WTC11 (cell line): ENCODE data around the gene C6orf118. TPM values are rescaled to one million over a fixed set of nuclear protein-coding genes. Genes with fewer than 3 reads are reported as not detected.

Source experiments
- ATAC-seq: fragments of 200-7000 bp; cut with Tn5 transposase; 2 replicates; pipeline ENCODE4 v1.10.0; 2021; ENCODE audit warnings: mild to moderate bottlenecking, moderate library complexity
- Bru-seq: library from RNA; stranded (reverse); fragments of 400-500 nt; gene quantifications from one replicate; lab custom pipeline; 2021; lab: Mats Ljungman, UMichigan
- CTCF ChIA-PET: fragments of 300-600 bp; sonication (Branson Sonifier 250); formaldehyde crosslinking; loops from one replicate; lab custom pipeline; 2021; ENCODE audit warnings: antibody characterized with exemption; lab: Charles Lee
- POLR2A ChIA-PET: fragments of 350-600 bp; sonication (Branson Sonifier 250); formaldehyde crosslinking; loops from one replicate; lab custom pipeline; 2021; ENCODE audit warnings: antibody characterized with exemption; lab: Charles Lee
- DNase-seq: peaks from one replicate; pipeline ENCODE4 v3.0.0; 2021; ENCODE audit warnings: low spot score
- H3K27ac Mint-ChIP-seq: 2 replicates; pipeline ENCODE4 v1.8.0; 2021; ENCODE audit warnings: mixed read lengths
- H3K27me3 Mint-ChIP-seq: 2 replicates; pipeline ENCODE4 v1.8.0; 2021; ENCODE audit warnings: low read depth, mild to moderate bottlenecking, moderate library complexity, mixed read lengths
- H3K36me3 Mint-ChIP-seq: 2 replicates; pipeline ENCODE4 v1.8.0; 2021; ENCODE audit warnings: mixed read lengths
- H3K4me1 Mint-ChIP-seq: 2 replicates; pipeline ENCODE4 v1.8.0; 2022; ENCODE audit warnings: mixed read lengths
- H3K4me3 Mint-ChIP-seq: 2 replicates; pipeline ENCODE4 v1.8.0; 2021; ENCODE audit warnings: mild to moderate bottlenecking, moderate library complexity, mixed read lengths
- H3K9me3 Mint-ChIP-seq: 2 replicates; pipeline ENCODE4 v1.8.0; 2021; ENCODE audit warnings: mixed read lengths
- ATF1 ChIP-seq: sonication (generic); formaldehyde crosslinking; IDR thresholded peaks from 2 replicates; pipeline ENCODE4 v1.8.1; 2023; ENCODE audit warnings: mild to moderate bottlenecking, moderate library complexity, missing genetic modification reagents
- CREM ChIP-seq: sonication (generic); formaldehyde crosslinking; IDR thresholded peaks from 2 replicates; pipeline ENCODE4 v1.8.1; 2022; ENCODE audit warnings: mild to moderate bottlenecking, missing genetic modification reagents, moderate library complexity
- ELF4 ChIP-seq: sonication (generic); formaldehyde crosslinking; IDR thresholded peaks from 2 replicates; pipeline ENCODE4 v1.8.1; 2022; ENCODE audit warnings: low read depth, mild to moderate bottlenecking, moderate library complexity, missing genetic modification reagents
- EMX1 ChIP-seq: fragments of 250-450 bp; sonication (Bioruptor Pico); IDR thresholded peaks from 2 replicates; pipeline ENCODE4 v1.8.0; 2021; ENCODE audit warnings: mild to moderate bottlenecking
- JUN ChIP-seq: sonication (generic); formaldehyde crosslinking; IDR thresholded peaks from 2 replicates; pipeline ENCODE4 v1.8.0; 2023; ENCODE audit warnings: mild to moderate bottlenecking, missing genetic modification reagents
- OVOL2 ChIP-seq: fragments of 250-450 bp; sonication (Bioruptor Pico); IDR thresholded peaks from 2 replicates; pipeline ENCODE4 v1.9.0; 2021; ENCODE audit warnings: mild to moderate bottlenecking, borderline replicate concordance
- SOX15 ChIP-seq: fragments of 250-450 bp; sonication (Bioruptor Pico); IDR thresholded peaks from 2 replicates; pipeline ENCODE4 v1.9.0; 2021; ENCODE audit warnings: mild to moderate bottlenecking
- TP53 ChIP-seq: sonication (generic); formaldehyde crosslinking; IDR thresholded peaks from 2 replicates; pipeline ENCODE4 v1.8.1; 2023; ENCODE audit warnings: mild to moderate bottlenecking, missing genetic modification reagents
- ZNF232 ChIP-seq: sonication (generic); formaldehyde crosslinking; IDR thresholded peaks from 2 replicates; pipeline ENCODE4 v1.8.0; 2022; ENCODE audit warnings: mild to moderate bottlenecking, missing genetic modification reagents
- ZNF423 ChIP-seq: fragments of 250-450 bp; sonication (Bioruptor Pico); IDR thresholded peaks from 2 replicates; pipeline ENCODE4 v2.1.2; 2022; ENCODE audit warnings: mild to moderate bottlenecking, moderate library complexity
- long read RNA-seq, 3 experiments: library from RNA in 1 of 3; library from capped mRNA in 1 of 3; library from polyadenylated mRNA in 1 of 3; unstranded in 2 of 3; stranded (forward) in 1 of 3; transcript quantifications; one replicate each; pipeline ENCODE4 v2.0.0, GENCODE V29; 2021
- total RNA-seq: library from RNA; stranded (reverse); gene quantifications from 3 replicates; pipeline ENCODE4 v1.2.3, GENCODE V29; 2021
- TF ChIP-seq, protein P1 (sequence below): sonication (generic); formaldehyde crosslinking; IDR thresholded peaks from 2 replicates; pipeline ENCODE4 v1.8.1; 2023; ENCODE audit warnings: mild to moderate bottlenecking, missing genetic modification reagents
- TF ChIP-seq, protein P2 (sequence below): sonication (generic); formaldehyde crosslinking; IDR thresholded peaks from 2 replicates; pipeline ENCODE4 v1.8.0; 2022; ENCODE audit warnings: mild to moderate bottlenecking, missing genetic modification reagents
- TF ChIP-seq, protein P3 (sequence below): sonication (generic); formaldehyde crosslinking; IDR thresholded peaks from 2 replicates; pipeline ENCODE4 v1.8.0; 2023; ENCODE audit warnings: missing genetic modification reagents, mild to moderate bottlenecking, borderline replicate concordance
- TF ChIP-seq, protein P4 (sequence below): sonication (generic); formaldehyde crosslinking; IDR thresholded peaks from 2 replicates; pipeline ENCODE4 v1.8.0; 2022; ENCODE audit warnings: mild to moderate bottlenecking, missing genetic modification reagents
- TF ChIP-seq, protein P5 (sequence below): sonication (generic); formaldehyde crosslinking; IDR thresholded peaks from 2 replicates; pipeline ENCODE4 v1.8.0; 2022; ENCODE audit warnings: missing genetic modification reagents
- TF ChIP-seq, protein P6 (sequence below): sonication (generic); formaldehyde crosslinking; IDR thresholded peaks from 2 replicates; pipeline ENCODE4 v1.8.1; 2023; ENCODE audit warnings: mild to moderate bottlenecking, missing genetic modification reagents, moderate library complexity
- TF ChIP-seq, protein P7 (sequence below): sonication (generic); formaldehyde crosslinking; conservative IDR thresholded peaks from 2 replicates; pipeline ENCODE4 v1.8.1; 2023; ENCODE audit warnings: mild to moderate bottlenecking, low read depth, missing genetic modification reagents, moderate library complexity
- TF ChIP-seq, protein P8 (sequence below): fragments of 250-450 bp; sonication (Bioruptor Pico); IDR thresholded peaks from 2 replicates; pipeline ENCODE4 v1.9.0; 2021; ENCODE audit warnings: moderate library complexity, mild to moderate bottlenecking, inconsistent platforms, borderline replicate concordance

The C6orf118 gene
- total RNA-seq (0.22 to 0.69 TPM (median 0.25 TPM) in 3 replicates), Bru-seq, nascent RNA (percentile 24 among the genes with signal in this experiment)
- long read RNA-seq, experiment 1, partial matches to known transcripts, result 0 of 2 reads
- long read RNA-seq, experiment 1, other reads (novel, unspliced or antisense), result 2 of 2 reads
- long read RNA-seq, experiment 2, result 0 reads
- long read RNA-seq, experiment 3, partial matches to known transcripts, result 1 of 3 reads
- long read RNA-seq, experiment 3, other reads (novel, unspliced or antisense), result 2 of 3 reads

DNA sequence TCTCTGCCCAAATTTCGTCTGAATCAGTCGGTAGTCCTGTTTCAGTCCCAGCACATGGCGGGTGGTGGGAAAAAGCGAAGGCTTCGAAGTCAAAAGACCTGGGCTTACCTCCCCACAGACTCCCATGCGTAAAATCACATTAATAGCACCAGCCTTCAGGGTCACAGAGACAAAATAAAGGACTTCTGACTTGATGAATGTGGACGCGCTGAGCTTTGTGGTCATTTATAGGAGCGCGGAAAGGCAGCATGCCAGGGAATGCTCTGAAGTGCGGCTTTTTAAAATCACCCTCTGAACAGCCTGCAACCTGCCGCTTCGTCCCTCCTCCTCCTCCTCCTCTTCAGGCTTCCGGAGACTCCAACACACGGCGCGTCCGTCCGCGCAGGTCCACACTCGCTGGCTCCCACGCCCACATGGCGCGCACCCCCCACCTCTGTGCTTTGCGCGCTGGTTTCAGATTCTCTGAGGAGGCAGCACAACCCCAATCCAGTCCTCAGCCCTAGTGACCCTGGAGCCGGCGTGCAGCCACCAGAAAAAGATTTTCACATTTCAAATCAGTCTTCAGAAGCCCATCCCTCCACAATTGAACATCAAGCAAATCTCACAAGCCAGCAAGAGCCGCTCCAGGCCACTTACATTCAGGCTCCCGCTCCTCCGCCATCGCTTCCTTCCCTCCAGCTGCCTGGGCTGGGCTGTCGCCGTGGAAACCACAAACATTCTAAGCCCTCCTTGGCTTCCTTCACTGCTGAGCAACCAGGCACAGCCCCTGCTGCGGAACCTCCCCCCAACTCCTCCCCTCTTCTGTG, at the start of gene C6orf118:
Gene C6orf118, minus strand, starts transcription at position 680 of the 806 bp plus-strand sequence. Its CDS starts 19 bp downstream, at position 661.
- Mint-ChIP-seq H3K36me3 (no peaks in the 10 kb centered on the region), H3K27me3 (peaks cover 24% of the 10 kb centered on the region), H3K9me3 (no peaks in the 10 kb centered on the region), H3K27ac (no peak within 1 kb of the TSS), H3K4me1 (peaks cover 6% of the 10 kb centered on the region), H3K4me3 (peak within 1 kb of the TSS; percentile 79)
- ChIA-PET CTCF (no interaction called here), POLR2A (no interaction called here)
- ATAC-seq (peak; percentile 99), DNase-seq (peak; percentile 84)
- TF ChIP-seq, protein P1, sequence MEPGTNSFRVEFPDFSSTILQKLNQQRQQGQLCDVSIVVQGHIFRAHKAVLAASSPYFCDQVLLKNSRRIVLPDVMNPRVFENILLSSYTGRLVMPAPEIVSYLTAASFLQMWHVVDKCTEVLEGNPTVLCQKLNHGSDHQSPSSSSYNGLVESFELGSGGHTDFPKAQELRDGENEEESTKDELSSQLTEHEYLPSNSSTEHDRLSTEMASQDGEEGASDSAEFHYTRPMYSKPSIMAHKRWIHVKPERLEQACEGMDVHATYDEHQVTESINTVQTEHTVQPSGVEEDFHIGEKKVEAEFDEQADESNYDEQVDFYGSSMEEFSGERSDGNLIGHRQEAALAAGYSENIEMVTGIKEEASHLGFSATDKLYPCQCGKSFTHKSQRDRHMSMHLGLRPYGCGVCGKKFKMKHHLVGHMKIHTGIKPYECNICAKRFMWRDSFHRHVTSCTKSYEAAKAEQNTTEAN (CRISPR knock-in tag), result 0 out of 2 replicates have a peak, but pooled peaks have one; percentile 68
- TF ChIP-seq CREM (CRISPR knock-in tag) (no peak), TP53 (CRISPR knock-in tag) (no peak), EMX1 (CRISPR knock-in tag) (no peak), OVOL2 (CRISPR knock-in tag) (no peak), ATF1 (CRISPR knock-in tag) (no peak), ZNF423 (no peak), ZNF232 (CRISPR knock-in tag) (no peak), ELF4 (CRISPR knock-in tag) (no peak), JUN (CRISPR knock-in tag) (no peak), SOX15 (CRISPR knock-in tag) (no peak)
- TF ChIP-seq, protein P2, sequence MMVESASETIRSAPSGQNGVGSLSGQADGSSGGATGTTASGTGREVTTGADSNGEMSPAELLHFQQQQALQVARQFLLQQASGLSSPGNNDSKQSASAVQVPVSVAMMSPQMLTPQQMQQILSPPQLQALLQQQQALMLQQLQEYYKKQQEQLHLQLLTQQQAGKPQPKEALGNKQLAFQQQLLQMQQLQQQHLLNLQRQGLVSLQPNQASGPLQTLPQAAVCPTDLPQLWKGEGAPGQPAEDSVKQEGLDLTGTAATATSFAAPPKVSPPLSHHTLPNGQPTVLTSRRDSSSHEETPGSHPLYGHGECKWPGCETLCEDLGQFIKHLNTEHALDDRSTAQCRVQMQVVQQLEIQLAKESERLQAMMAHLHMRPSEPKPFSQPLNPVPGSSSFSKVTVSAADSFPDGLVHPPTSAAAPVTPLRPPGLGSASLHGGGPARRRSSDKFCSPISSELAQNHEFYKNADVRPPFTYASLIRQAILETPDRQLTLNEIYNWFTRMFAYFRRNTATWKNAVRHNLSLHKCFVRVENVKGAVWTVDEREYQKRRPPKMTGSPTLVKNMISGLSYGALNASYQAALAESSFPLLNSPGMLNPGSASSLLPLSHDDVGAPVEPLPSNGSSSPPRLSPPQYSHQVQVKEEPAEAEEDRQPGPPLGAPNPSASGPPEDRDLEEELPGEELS (CRISPR knock-in tag), result no peak
- TF ChIP-seq, protein P3, sequence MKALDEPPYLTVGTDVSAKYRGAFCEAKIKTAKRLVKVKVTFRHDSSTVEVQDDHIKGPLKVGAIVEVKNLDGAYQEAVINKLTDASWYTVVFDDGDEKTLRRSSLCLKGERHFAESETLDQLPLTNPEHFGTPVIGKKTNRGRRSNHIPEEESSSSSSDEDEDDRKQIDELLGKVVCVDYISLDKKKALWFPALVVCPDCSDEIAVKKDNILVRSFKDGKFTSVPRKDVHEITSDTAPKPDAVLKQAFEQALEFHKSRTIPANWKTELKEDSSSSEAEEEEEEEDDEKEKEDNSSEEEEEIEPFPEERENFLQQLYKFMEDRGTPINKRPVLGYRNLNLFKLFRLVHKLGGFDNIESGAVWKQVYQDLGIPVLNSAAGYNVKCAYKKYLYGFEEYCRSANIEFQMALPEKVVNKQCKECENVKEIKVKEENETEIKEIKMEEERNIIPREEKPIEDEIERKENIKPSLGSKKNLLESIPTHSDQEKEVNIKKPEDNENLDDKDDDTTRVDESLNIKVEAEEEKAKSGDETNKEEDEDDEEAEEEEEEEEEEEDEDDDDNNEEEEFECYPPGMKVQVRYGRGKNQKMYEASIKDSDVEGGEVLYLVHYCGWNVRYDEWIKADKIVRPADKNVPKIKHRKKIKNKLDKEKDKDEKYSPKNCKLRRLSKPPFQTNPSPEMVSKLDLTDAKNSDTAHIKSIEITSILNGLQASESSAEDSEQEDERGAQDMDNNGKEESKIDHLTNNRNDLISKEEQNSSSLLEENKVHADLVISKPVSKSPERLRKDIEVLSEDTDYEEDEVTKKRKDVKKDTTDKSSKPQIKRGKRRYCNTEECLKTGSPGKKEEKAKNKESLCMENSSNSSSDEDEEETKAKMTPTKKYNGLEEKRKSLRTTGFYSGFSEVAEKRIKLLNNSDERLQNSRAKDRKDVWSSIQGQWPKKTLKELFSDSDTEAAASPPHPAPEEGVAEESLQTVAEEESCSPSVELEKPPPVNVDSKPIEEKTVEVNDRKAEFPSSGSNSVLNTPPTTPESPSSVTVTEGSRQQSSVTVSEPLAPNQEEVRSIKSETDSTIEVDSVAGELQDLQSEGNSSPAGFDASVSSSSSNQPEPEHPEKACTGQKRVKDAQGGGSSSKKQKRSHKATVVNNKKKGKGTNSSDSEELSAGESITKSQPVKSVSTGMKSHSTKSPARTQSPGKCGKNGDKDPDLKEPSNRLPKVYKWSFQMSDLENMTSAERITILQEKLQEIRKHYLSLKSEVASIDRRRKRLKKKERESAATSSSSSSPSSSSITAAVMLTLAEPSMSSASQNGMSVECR (CRISPR knock-in tag), result no peak
- TF ChIP-seq, protein P4, sequence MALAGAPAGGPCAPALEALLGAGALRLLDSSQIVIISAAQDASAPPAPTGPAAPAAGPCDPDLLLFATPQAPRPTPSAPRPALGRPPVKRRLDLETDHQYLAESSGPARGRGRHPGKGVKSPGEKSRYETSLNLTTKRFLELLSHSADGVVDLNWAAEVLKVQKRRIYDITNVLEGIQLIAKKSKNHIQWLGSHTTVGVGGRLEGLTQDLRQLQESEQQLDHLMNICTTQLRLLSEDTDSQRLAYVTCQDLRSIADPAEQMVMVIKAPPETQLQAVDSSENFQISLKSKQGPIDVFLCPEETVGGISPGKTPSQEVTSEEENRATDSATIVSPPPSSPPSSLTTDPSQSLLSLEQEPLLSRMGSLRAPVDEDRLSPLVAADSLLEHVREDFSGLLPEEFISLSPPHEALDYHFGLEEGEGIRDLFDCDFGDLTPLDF (CRISPR knock-in tag), result no peak
- TF ChIP-seq, protein P5, sequence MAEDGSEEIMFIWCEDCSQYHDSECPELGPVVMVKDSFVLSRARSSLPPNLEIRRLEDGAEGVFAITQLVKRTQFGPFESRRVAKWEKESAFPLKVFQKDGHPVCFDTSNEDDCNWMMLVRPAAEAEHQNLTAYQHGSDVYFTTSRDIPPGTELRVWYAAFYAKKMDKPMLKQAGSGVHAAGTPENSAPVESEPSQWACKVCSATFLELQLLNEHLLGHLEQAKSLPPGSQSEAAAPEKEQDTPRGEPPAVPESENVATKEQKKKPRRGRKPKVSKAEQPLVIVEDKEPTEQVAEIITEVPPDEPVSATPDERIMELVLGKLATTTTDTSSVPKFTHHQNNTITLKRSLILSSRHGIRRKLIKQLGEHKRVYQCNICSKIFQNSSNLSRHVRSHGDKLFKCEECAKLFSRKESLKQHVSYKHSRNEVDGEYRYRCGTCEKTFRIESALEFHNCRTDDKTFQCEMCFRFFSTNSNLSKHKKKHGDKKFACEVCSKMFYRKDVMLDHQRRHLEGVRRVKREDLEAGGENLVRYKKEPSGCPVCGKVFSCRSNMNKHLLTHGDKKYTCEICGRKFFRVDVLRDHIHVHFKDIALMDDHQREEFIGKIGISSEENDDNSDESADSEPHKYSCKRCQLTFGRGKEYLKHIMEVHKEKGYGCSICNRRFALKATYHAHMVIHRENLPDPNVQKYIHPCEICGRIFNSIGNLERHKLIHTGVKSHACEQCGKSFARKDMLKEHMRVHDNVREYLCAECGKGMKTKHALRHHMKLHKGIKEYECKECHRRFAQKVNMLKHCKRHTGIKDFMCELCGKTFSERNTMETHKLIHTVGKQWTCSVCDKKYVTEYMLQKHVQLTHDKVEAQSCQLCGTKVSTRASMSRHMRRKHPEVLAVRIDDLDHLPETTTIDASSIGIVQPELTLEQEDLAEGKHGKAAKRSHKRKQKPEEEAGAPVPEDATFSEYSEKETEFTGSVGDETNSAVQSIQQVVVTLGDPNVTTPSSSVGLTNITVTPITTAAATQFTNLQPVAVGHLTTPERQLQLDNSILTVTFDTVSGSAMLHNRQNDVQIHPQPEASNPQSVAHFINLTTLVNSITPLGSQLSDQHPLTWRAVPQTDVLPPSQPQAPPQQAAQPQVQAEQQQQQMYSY (CRISPR knock-in tag), result peak; percentile 92
- TF ChIP-seq, protein P6, sequence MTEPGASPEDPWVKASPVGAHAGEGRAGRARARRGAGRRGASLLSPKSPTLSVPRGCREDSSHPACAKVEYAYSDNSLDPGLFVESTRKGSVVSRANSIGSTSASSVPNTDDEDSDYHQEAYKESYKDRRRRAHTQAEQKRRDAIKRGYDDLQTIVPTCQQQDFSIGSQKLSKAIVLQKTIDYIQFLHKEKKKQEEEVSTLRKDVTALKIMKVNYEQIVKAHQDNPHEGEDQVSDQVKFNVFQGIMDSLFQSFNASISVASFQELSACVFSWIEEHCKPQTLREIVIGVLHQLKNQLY, result no peak
- TF ChIP-seq, protein P7, sequence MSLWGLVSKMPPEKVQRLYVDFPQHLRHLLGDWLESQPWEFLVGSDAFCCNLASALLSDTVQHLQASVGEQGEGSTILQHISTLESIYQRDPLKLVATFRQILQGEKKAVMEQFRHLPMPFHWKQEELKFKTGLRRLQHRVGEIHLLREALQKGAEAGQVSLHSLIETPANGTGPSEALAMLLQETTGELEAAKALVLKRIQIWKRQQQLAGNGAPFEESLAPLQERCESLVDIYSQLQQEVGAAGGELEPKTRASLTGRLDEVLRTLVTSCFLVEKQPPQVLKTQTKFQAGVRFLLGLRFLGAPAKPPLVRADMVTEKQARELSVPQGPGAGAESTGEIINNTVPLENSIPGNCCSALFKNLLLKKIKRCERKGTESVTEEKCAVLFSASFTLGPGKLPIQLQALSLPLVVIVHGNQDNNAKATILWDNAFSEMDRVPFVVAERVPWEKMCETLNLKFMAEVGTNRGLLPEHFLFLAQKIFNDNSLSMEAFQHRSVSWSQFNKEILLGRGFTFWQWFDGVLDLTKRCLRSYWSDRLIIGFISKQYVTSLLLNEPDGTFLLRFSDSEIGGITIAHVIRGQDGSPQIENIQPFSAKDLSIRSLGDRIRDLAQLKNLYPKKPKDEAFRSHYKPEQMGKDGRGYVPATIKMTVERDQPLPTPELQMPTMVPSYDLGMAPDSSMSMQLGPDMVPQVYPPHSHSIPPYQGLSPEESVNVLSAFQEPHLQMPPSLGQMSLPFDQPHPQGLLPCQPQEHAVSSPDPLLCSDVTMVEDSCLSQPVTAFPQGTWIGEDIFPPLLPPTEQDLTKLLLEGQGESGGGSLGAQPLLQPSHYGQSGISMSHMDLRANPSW, result no peak
- TF ChIP-seq, protein P8, sequence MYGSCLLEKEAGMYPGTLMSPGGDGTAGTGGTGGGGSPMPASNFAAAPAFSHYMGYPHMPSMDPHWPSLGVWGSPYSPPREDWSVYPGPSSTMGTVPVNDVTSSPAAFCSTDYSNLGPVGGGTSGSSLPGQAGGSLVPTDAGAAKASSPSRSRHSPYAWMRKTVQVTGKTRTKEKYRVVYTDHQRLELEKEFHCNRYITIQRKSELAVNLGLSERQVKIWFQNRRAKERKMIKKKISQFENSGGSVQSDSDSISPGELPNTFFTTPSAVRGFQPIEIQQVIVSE (CRISPR knock-in tag), result no peak
